GM12801 (cell line): Measurements from ENCODE around the gene SORL1.

Experiments used
- CTCF ChIP-seq: IDR thresholded peaks from one replicate; pipeline ENCODE4 v1.5.1; 2011; ENCODE audit warnings: control low read depth; ENCODE audit not compliant: insufficient read length; ENCODE audit errors: extremely low read depth

The SORL1 gene

GRCh38 chr11:121508449-121508848 lies 56.3 kb downstream of the SORL1 start:
- no peak for TF ChIP-seq CTCF

- no peak for TF ChIP-seq CTCF
Observed at GRCh38 chr11:121510438-121510837, 58.3 kb downstream of the SORL1 start.

GRCh38 chr11:121512468-121513465 lies 60.7 kb downstream of the SORL1 start:
- TF ChIP-seq CTCF, result no peak

- TF ChIP-seq CTCF, result no peak
Observed at GRCh38 chr11:121513807-121514206, 61.7 kb downstream of the SORL1 start.

GRCh38 chr11:121514432-121515334 lies 62.6 kb downstream of the SORL1 start:
- TF ChIP-seq CTCF, result no peak

GRCh38 chr11:121515335-121515671 lies 63.2 kb downstream of the SORL1 start:
- TF ChIP-seq CTCF, result no peak

GRCh38 chr11:121517996-121518395 lies 65.9 kb downstream of the SORL1 start:
- no peak for TF ChIP-seq CTCF
